Body of pancreas (tissue), 4 donors: ENCODE results near the gene AGBL3. TPM values are rescaled to one million over a fixed set of nuclear protein-coding genes. Genes with fewer than 3 reads are reported as not detected.

Experiments used
- ATAC-seq: fragments of 150-250 bp; one replicate; pipeline ENCODE4 v1.9.1; 2016
- DNase-seq, 4 donors: peaks; one replicate each; pipeline ENCODE4 v3.0.0-alpha.2; 2019
- H3K27ac ChIP-seq, 4 donors: fragments of 200-600 bp; sonication (generic); 1 replicate in 3 of 4; 2 replicates in 1 of 4; pipeline versions ENCODE4 v1.5.1 to v1.6.1; 2016 to 2019; ENCODE audit warnings: mild to moderate bottlenecking in 1 of 4, mixed read lengths in 1 of 4, moderate library complexity in 1 of 4
- H3K27me3 ChIP-seq, 2 donors: fragments of 200-600 bp; sonication (generic); one replicate each; pipeline ENCODE4 v1.6.0; 2016; ENCODE audit warnings: mild to moderate bottlenecking in 1 of 2
- H3K36me3 ChIP-seq, 2 donors: fragments of 200-600 bp; sonication (generic); replicated peaks in 1 of 2; 2 replicates each; pipeline ENCODE4 v1.5.1; 2016; ENCODE audit warnings: low read depth in 2 of 2; ENCODE audit not compliant: insufficient read depth in 1 of 2
- H3K4me1 ChIP-seq: fragments of 200-600 bp; sonication (generic); one replicate; pipeline ENCODE4 v1.6.0; 2016
- H3K4me3 ChIP-seq, 2 donors: fragments of 200-600 bp; sonication (generic); 1 replicate in 1 of 2; 2 replicates in 1 of 2; pipeline ENCODE4 v1.5.1; 2016 to 2019
- H3K9me3 ChIP-seq, 3 donors: fragments of 200-600 bp; sonication (generic); 1 replicate in 2 of 3; 2 replicates in 1 of 3; pipeline ENCODE4 v1.5.1; 2016
- POLR2A ChIP-seq, 3 donors: fragments of 450-650 bp; IDR thresholded peaks; one replicate each; pipeline ENCODE4 v1.6.1; 2016; ENCODE audit warnings: antibody characterized with exemption in 3 of 3, mild to moderate bottlenecking in 2 of 3
- WGBS, 2 donors: methylation state at CpG; one replicate each; pipeline ENCODE4 v1.1.5; 2017; 5-methylcytosine and 5-hydroxymethylcytosine counted together
- intact Hi-C: fragments of 100-400 bp; cut with DNase I; formaldehyde crosslinking; loops from one replicate; pipeline ENCODE4 v1.15.1; 2023
- total RNA-seq, 2 donors: library from RNA; depleted of rRNA; stranded (reverse); fragments of >200 nt; gene quantifications; one replicate each; pipeline ENCODE4 v1.1.0, GENCODE V29; 2016
- TF ChIP-seq, protein P1 (sequence below), 7 experiments: fragments of 450-650 bp in 4 of 7; fragments of 200-600 bp in 3 of 7; sonication (generic) in 3 of 7; IDR thresholded peaks; one replicate each; pipeline ENCODE4 v1.5.1; 2016 to 2019; ENCODE audit warnings: antibody characterized with exemption in 7 of 7

Gene AGBL3
- total RNA-seq, 2 donors from 2014 or later = 0.33 to 2.6 TPM

DNA sequence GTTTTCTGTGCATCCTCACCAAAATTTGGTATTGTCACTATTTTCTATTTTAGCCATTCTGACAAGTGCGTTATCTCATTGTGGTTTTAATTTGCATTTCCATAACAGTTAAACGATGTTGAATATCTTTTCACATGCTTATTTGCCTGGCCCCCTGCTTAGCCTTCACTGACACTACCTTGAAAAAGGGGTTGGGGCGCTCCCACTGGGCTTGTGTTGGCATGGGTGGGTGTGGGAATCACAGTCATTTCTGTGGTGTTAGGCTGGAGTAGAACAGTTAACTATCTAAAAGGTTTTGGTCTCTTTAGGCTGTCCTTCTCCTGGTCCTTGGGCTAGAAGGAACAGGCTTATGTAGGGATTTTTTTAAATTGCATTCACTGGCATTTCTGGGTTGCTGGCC, 89.4 kb downstream of the AGBL3 start:
- intact Hi-C loops = no loop called here

DNA sequence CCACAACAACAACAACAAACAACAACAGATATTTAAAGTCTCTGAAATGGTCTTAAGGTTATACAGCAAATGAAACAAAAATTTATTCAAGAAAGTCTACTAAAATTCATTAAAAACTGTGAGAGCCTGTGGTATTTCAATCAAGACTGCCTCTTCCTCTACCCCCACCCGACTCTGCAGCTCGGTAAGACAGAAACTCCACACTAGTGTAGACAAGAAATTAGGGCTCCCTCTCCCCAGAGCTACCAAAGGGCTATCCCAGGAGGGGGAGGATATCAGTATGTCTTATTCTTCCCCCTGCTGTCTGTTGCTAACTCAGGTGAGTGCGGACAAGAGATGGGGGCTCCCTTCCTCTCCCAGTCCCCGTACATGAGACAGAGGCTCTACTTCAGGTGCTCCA, 90.6 kb downstream of the AGBL3 start:
- Histone ChIP-seq H3K9me3 (no peaks in the 10 kb centered on the region), H3K27me3 (no peaks in the 10 kb centered on the region), H3K27ac (no peak overlapping the region), H3K4me1 (no peaks in the 10 kb centered on the region), H3K4me3 (no peak overlapping the region), H3K36me3 (no peaks in the 10 kb centered on the region)
- 93 to 95% methylated on average over 2 to 4 of the region's 4 CpGs for WGBS, 2 donors
- intact Hi-C loops = no loop called here
- DNase-seq (no peak), ATAC-seq (no peak)
- no peak for TF ChIP-seq POLR2A (IDR thresholded peaks at IDR 0.05)
- TF ChIP-seq, protein P1, sequence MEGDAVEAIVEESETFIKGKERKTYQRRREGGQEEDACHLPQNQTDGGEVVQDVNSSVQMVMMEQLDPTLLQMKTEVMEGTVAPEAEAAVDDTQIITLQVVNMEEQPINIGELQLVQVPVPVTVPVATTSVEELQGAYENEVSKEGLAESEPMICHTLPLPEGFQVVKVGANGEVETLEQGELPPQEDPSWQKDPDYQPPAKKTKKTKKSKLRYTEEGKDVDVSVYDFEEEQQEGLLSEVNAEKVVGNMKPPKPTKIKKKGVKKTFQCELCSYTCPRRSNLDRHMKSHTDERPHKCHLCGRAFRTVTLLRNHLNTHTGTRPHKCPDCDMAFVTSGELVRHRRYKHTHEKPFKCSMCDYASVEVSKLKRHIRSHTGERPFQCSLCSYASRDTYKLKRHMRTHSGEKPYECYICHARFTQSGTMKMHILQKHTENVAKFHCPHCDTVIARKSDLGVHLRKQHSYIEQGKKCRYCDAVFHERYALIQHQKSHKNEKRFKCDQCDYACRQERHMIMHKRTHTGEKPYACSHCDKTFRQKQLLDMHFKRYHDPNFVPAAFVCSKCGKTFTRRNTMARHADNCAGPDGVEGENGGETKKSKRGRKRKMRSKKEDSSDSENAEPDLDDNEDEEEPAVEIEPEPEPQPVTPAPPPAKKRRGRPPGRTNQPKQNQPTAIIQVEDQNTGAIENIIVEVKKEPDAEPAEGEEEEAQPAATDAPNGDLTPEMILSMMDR (IDR thresholded peaks at IDR 0.05) = no peak

More for the DNA sequence above, 89.4 kb downstream of the AGBL3 start:
- Histone ChIP-seq H3K4me1 (no peaks in the 10 kb centered on the region), H3K4me3 (no peak overlapping the region), H3K9me3 (no peaks in the 10 kb centered on the region), H3K27ac (no peak overlapping the region), H3K27me3 (no peaks in the 10 kb centered on the region), H3K36me3 (no peaks in the 10 kb centered on the region)
- ATAC-seq (no peak), DNase-seq (no peak)
- WGBS, 2 donors = 83 to 90% methylated on average over 3 of the region's 3 CpGs
- TF ChIP-seq, protein P1 (IDR thresholded peaks at IDR 0.05) = no peak
- TF ChIP-seq POLR2A (IDR thresholded peaks at IDR 0.05) = no peak

DNA sequence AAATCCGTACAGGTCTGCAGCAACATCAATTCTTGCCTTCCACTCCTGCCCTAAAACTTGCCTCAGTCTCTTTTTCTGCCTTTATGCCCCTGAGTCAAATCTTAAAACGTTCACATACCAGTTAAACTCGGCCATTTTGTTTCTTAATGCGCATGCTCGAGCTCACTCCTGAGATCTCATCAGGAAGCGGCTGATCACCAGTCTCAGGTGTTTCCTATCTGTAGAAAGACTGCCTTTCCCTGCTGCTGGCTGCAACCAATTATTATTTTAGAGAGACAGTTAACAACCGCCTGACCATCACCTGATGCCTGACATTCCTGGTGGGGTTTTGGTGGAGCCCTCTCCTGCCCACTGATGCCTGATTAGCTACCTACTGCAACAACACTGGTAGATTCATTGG, 91.3 kb downstream of the AGBL3 start:
- no peak for DNase-seq
- H3K27me3 ChIP-seq = no peaks in the 10 kb centered on the region
- H3K4me1 ChIP-seq = no peaks in the 10 kb centered on the region
- ATAC-seq = no peak
- H3K4me3 ChIP-seq = no peak overlapping the region
- intact Hi-C loops = no loop called here
- H3K27ac ChIP-seq = no peak overlapping the region
- WGBS, 2 donors = 70 to 77% methylated on average over 7 of the region's 7 CpGs
- H3K9me3 ChIP-seq = no peaks in the 10 kb centered on the region
- H3K36me3 ChIP-seq = no peaks in the 10 kb centered on the region
- no peak for TF ChIP-seq POLR2A (IDR thresholded peaks at IDR 0.05)
- TF ChIP-seq, protein P1 (IDR thresholded peaks at IDR 0.05) = no peak

DNA sequence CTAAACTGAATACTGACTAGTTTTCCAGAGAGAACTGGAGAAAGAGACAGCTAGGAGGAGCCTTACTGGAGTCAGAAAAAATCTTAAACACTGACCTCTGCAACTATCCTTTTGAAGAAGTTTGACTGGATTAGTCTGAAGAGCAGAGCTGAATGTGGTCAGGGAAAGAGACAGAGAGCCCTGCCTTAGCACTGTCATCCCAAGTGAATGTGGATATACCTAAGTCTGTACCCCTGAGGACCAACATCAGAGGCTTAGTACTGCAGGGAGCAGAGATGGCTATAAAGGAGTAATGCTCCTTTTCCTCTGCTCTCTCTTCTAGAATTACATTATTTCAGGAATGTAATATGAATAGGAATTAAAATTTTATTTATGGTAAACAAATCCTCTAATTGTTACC, 91.7 kb downstream of the AGBL3 start:
- Histone ChIP-seq H3K9me3 (no peaks in the 10 kb centered on the region), H3K27ac (no peak overlapping the region), H3K27me3 (no peaks in the 10 kb centered on the region), H3K4me1 (no peaks in the 10 kb centered on the region), H3K36me3 (no peaks in the 10 kb centered on the region), H3K4me3 (no peak overlapping the region)
- intact Hi-C loops = no loop called here
- no peak for DNase-seq
- TF ChIP-seq, protein P1 (IDR thresholded peaks at IDR 0.05) = no peak
- TF ChIP-seq POLR2A (IDR thresholded peaks at IDR 0.05) = no peak
- no peak for ATAC-seq

DNA sequence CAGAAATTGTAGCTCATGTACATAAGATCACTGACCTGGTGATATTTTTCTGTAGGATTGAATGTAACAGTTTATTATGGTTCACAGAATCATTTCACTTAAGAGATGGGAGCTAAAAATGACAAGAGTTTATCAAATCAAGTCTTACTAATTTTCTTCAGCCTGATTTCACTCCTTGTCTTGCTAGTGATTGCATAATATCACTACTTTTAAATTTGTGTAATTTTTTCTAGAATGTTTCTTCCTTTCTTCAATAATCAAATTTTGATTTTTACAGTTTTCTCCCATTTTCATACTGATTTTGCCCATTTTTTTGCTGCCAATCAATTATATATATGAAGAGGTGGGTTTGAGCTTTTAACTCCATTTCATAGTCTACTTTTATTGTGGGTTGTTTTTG, 92.8 kb downstream of the AGBL3 start:
- no peaks in the 10 kb centered on the region for H3K36me3 ChIP-seq
- H3K9me3 ChIP-seq = no peaks in the 10 kb centered on the region
- ATAC-seq (no peak), DNase-seq (no peak)
- H3K4me3 ChIP-seq = no peak overlapping the region
- no peaks in the 10 kb centered on the region for H3K4me1 ChIP-seq
- TF ChIP-seq POLR2A (IDR thresholded peaks at IDR 0.05) = no peak
- TF ChIP-seq, protein P1 (IDR thresholded peaks at IDR 0.05) = no peak
- intact Hi-C loops = no loop called here
- H3K27me3 ChIP-seq = no peaks in the 10 kb centered on the region
- H3K27ac ChIP-seq = no peak overlapping the region
